Stromal cell of bone marrow (primary cell): ENCODE measurements around the gene DSE.

Experiments
- DNase-seq: peaks from one replicate; pipeline ENCODE4 v3.0.0-alpha.2; 2012; ENCODE audit warnings: low read depth

Gene DSE

DNA sequence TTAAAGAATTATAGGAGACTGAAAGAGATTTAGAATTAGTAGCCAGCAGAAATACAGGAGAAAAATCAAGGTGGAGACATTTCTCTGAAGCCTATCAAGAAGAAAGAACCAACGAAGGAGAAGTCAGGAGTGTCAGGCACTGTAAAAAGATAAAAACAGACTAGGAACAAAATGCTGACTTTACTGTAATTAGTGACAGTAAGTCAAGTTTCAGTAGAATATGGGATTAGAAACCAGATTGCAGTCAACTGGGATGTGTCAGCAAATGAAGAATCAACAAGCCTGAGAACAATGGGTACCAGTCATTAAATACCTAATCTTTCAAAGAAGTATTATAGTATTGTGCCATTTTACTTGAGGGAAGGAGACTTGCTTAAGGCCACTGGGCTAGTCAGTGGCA, 112.0 kb downstream of the DSE start:
- no peak for DNase-seq

DNA sequence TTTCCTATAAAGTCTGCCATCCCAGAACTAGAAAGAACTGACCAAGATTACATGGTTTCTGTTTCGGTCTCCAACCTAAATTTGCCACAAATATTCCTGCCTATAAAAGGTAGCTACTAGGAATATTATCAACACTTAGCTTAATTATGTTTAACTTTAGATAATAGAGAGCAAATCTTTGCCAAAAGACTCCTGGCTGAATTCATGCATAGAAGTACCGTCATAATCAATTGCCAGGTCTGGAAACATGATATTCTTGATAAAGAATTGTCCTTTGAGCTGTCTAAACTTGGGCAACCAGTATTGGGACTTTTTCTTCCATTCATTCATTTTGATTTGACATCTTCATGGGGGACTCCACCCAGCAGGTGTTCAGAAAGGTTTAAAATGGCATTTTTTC, 112.9 kb downstream of the DSE start:
- no peak for DNase-seq

DNA sequence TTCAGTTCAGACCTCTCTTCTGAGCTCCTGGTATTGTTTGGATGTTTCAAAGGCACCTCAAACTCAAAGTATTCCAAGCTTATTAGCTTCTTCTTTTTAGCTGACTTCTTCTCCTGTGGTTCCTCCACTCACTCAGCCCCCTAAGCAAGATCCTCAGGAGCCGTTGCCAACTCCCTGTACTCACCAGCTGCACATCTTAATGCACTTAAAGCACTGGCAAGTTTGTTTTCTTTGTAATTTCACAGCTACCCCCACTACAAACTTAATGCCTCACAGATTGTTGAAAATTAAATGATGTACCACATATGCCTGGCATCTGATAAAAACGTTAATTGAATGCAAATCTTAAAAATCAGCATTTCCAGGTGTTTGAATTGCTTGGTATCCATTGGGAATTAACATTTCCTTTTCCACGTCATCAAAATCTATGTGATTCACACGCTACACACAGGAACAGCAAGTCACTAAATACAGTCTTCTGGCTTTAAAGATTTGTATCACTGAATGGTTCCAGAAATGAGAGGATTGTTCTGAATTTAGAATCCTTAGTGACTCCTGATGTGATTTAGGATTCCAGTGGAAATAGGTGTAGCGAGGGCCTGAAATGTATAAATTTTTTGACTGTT, 114.9 kb downstream of the DSE start:
- no peak for DNase-seq

DNA sequence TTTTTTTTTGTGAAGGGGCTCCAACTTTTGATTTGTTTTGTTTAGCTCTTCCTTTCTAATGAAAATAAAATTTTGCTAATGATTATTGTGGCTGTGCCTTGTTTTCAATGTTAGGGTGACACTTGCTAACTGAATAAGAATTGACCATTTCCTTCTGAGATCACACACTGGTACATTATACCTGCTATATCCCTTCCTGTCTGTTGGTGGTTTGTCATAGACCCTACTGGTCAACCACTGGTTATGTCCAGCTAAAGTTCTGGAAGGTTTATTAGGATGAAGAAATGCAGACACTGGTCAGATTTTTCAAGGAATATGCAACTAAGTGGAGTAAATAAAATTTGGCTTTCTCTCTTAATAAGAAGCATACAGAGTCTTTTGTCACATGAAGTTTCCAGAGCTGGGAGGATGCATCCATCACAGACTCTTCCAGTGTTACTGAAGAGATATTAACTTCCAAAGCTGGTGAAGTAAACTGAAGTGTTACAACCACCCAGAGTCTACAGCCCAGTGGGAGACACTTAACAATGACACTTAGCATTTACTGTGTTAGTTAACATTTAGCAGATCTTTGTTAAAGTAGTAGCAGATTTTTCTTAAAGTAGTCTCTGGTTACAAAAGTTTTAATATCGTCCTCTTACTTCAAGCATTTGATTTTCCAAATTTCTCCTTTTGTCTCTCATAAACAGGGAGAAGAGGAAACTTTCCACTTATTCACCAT, 121.0 kb downstream of the DSE start:
- DNase-seq: no peak

DNA sequence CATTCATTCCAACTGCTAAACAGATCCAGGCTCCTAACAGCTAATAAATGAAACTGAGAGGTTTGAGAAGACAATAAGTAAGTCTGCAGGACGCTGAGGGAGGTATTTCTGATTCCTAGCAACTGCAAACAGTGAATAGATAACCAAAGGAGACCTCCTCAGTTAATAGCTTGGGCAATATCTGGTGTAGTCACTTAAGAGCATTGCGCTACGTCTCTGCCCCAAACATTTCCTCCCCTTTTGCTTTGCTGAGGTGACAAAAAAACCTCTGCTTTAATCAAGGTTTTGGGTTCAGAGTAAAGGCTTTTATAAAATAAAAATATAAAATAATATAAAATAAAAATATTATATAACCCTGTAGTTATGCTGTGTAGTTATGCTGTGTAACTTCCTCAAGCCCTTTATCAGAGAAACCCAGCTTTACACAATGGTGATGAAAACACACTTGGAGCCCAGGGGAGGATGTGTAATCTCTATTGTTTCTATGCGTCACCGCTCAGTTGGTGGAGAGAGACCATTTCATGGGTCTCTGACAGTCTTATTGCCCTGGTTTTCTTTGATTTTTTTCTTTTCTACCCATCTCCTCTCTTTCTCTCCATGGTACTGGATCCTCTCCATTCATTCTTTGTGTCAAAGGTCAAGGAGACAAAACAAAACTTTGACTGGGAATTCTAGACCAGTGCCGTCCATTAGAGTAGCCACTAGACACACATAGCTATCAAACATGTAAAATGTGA, 121.8 kb downstream of the DSE start:
- no peak for DNase-seq
